ENCODE measurements around the gene TSPAN18.

GRCh38 chr11:44835296-44835695 lies 108.5 kb downstream of the TSPAN18 start:
- TF ChIP-seq CTCF (conservative IDR thresholded peaks at IDR 0.05; ENCODE audit: low read depth in 2 of 2) (no peak), REST (IDR thresholded peaks at IDR 0.05; ENCODE audit: unreplicated experiment) (no peak), STAT1 (IDR thresholded peaks at IDR 0.05; ENCODE audit: unreplicated experiment) (no peak), JUNB (IDR thresholded peaks at IDR 0.05; ENCODE audit: unreplicated experiment) (no peak), EZH2phosphoT487 (IDR thresholded peaks at IDR 0.05; ENCODE audit: unreplicated experiment) (no peak), EZH2 (IDR thresholded peaks at IDR 0.05; ENCODE audit: low read depth, unreplicated experiment) (no peak), POLR2AphosphoS5 (IDR thresholded peaks at IDR 0.05; ENCODE audit: low read depth) (no peak), CREB1 (CRISPR knock-in tag; IDR thresholded peaks at IDR 0.05; ENCODE audit: low read depth) (no peak), NANOG (IDR thresholded peaks at IDR 0.05; ENCODE audit: borderline replicate concordance) (no peak)

All from GM23338 (cell line).